Prostate gland (tissue), 2 donors: ENCODE results near the gene NOTCH4. TPM values are rescaled to one million over a fixed set of nuclear protein-coding genes. Genes with fewer than 3 reads are reported as not detected.

Source experiments
- DNase-seq: peaks from one replicate; pipeline ENCODE4 v3.0.0-alpha.2; 2019; ENCODE audit warnings: low spot score
- H3K27ac ChIP-seq, 2 donors: fragments of 200-600 bp; sonication (generic); 2 replicates each; pipeline ENCODE4 v1.5.1; 2017 to 2019
- H3K27me3 ChIP-seq: fragments of 200-600 bp; sonication (generic); replicated peaks from 2 replicates; pipeline ENCODE4 v1.5.1; 2019; ENCODE audit not compliant: insufficient read depth
- H3K36me3 ChIP-seq, 2 donors: fragments of 200-600 bp; sonication (generic); 1 replicate in 1 of 2; 2 replicates in 1 of 2; pipeline versions ENCODE4 v1.5.1 to v1.8.1; 2017 to 2019
- H3K4me1 ChIP-seq: fragments of 200-600 bp; sonication (generic); replicated peaks from 2 replicates; pipeline ENCODE4 v1.5.1; 2019
- H3K4me3 ChIP-seq, 2 donors: fragments of 200-600 bp; sonication (generic); 2 replicates each; pipeline ENCODE4 v1.5.1; 2017 to 2019
- H3K9me3 ChIP-seq: fragments of 200-600 bp; sonication (generic); 2 replicates; pipeline ENCODE4 v1.5.1; 2017
- CTCF ChIP-seq, 4 experiments: fragments of 200-600 bp in 2 of 4; fragments of 450-650 bp in 2 of 4; sonication (generic) in 2 of 4; IDR thresholded peaks; 1 replicate in 3 of 4; 2 replicates in 1 of 4; pipeline ENCODE4 v1.5.1; 2016 to 2019; ENCODE audit warnings: antibody characterized with exemption in 4 of 4, mild to moderate bottlenecking in 2 of 4, moderate library complexity in 2 of 4
- POLR2A ChIP-seq: fragments of 450-650 bp; IDR thresholded peaks from one replicate; pipeline ENCODE4 v1.6.1; 2016; ENCODE audit warnings: antibody characterized with exemption, mild to moderate bottlenecking
- POLR2AphosphoS5 ChIP-seq: sonication (generic); formaldehyde crosslinking; IDR thresholded peaks from one replicate; pipeline ENCODE4 v1.6.1; 2017; ENCODE audit warnings: antibody characterized with exemption
- WGBS: methylation state at CpG from one replicate; pipeline ENCODE4 v1.1.5; 2018; 5-methylcytosine and 5-hydroxymethylcytosine counted together
- intact Hi-C: fragments of 100-400 bp; cut with DNase I; formaldehyde crosslinking; loops from one replicate; pipeline ENCODE4 v1.14.2; 2022
- total RNA-seq, 2 donors: library from RNA; depleted of rRNA; stranded (reverse); fragments of >200 nt; gene quantifications; one replicate each; pipeline ENCODE4 v1.1.0, GENCODE V29; 2016

The NOTCH4 gene
- total RNA-seq, 2 donors from 2014 or later: 14.6 to 18.2 TPM

GRCh38 chr6:32166411-32167061, 57.3 kb downstream of the NOTCH4 start:
- Histone ChIP-seq H3K9me3 (no peaks in the 10 kb centered on the region), H3K27me3 (no peaks in the 10 kb centered on the region), H3K4me1 (no peaks in the 10 kb centered on the region), H3K4me3 (no peak overlapping the region), H3K36me3 (no peaks in the 10 kb centered on the region), H3K27ac (no peak overlapping the region)
- intact Hi-C loops: no loop called here
- no peak for DNase-seq
- TF ChIP-seq POLR2A (no peak), POLR2AphosphoS5 (no peak), CTCF (IDR thresholded peaks at IDR 0.05) (no peak)
- 86% methylated on average over 27 of the region's 30 CpGs for WGBS

GRCh38 chr6:32164295-32164694, 59.6 kb downstream of the NOTCH4 start, which contains the start of gene EGFL8:
Gene EGFL8, plus strand, starts transcription at chr6:32164595. Its CDS starts 1,571 bp downstream, at chr6:32166166.
- Histone ChIP-seq H3K4me1 (no peaks in the 10 kb centered on the region), H3K36me3 (no peaks in the 10 kb centered on the region), H3K9me3 (no peaks in the 10 kb centered on the region), H3K27me3 (no peaks in the 10 kb centered on the region), H3K27ac (no peak within 1 kb of the TSS), H3K4me3 (no peak within 1 kb of the TSS)
- TF ChIP-seq POLR2AphosphoS5 (no peak), POLR2A (no peak), CTCF (IDR thresholded peaks at IDR 0.05) (no peak)
- DNase-seq: no peak
- intact Hi-C loops: no loop called here

- Histone ChIP-seq H3K9me3 (no peaks in the 10 kb centered on the region), H3K4me1 (no peaks in the 10 kb centered on the region), H3K4me3 (no peak overlapping the region), H3K27ac (no peak overlapping the region), H3K27me3 (no peaks in the 10 kb centered on the region), H3K36me3 (no peaks in the 10 kb centered on the region)
- 86% methylated on average over 7 of the region's 7 CpGs for WGBS
- intact Hi-C loops: no loop called here
- TF ChIP-seq CTCF (IDR thresholded peaks at IDR 0.05) (no peak), POLR2AphosphoS5 (no peak), POLR2A (no peak)
- DNase-seq: no peak
Observed at GRCh38 chr6:32163559-32164258, 60.2 kb downstream of the NOTCH4 start.

GRCh38 chr6:32158052-32158451, 65.8 kb downstream of the NOTCH4 start:
- no peak for TF ChIP-seq POLR2AphosphoS5
- TF ChIP-seq POLR2A: no peak
- no peak for TF ChIP-seq CTCF (IDR thresholded peaks at IDR 0.05)
- Histone ChIP-seq H3K9me3 (no peaks in the 10 kb centered on the region), H3K27ac (no peak overlapping the region), H3K4me3 (no peak overlapping the region), H3K4me1 (peaks cover 9% of the 10 kb centered on the region), H3K36me3 (peaks cover 0 to 5% of the 10 kb centered on the region in 2 donors), H3K27me3 (no peaks in the 10 kb centered on the region)
- no peak for DNase-seq
- intact Hi-C loops: loop anchor here (10.0 kb wide), 2 partner anchors 193 to 253 kb away; partner anchors contain the start of gene ZBTB12
